GM23248 (cell line): ENCODE measurements around the gene MRPL37. TPM values are rescaled to one million over a fixed set of nuclear protein-coding genes. Genes with fewer than 3 reads are reported as not detected.

ENCODE experiments used
- DNase-seq: peaks from one replicate; pipeline ENCODE4 v3.0.0-alpha.2; 2015
- H2AFZ ChIP-seq: fragments of 200-600 bp; sonication (generic); 2 replicates; pipeline ENCODE4 v1.6.1; 2016; ENCODE audit warnings: antibody characterized with exemption
- H3F3A ChIP-seq: fragments of 200-600 bp; sonication (generic); 2 replicates; pipeline ENCODE4 v1.6.1; 2016; ENCODE audit warnings: mild to moderate bottlenecking, antibody characterized with exemption, mixed run types; ENCODE audit not compliant: insufficient read depth
- H3K27ac ChIP-seq: fragments of 200-600 bp; sonication (generic); 2 replicates; pipeline ENCODE4 v1.5.1; 2016; ENCODE audit warnings: mild to moderate bottlenecking
- H3K27me3 ChIP-seq: fragments of 200-600 bp; sonication (generic); replicated peaks from 2 replicates; pipeline ENCODE4 v1.6.1; 2016; ENCODE audit warnings: mild to moderate bottlenecking; ENCODE audit not compliant: insufficient read depth
- H3K36me3 ChIP-seq: fragments of 200-600 bp; sonication (generic); 2 replicates; pipeline ENCODE4 v1.6.1; 2016; ENCODE audit warnings: low read depth, mild to moderate bottlenecking
- H3K4me1 ChIP-seq: fragments of 200-600 bp; sonication (generic); 2 replicates; pipeline ENCODE4 v1.6.1; 2016; ENCODE audit warnings: mild to moderate bottlenecking; ENCODE audit not compliant: insufficient read depth
- H3K4me2 ChIP-seq: fragments of 200-600 bp; sonication (generic); one replicate; pipeline ENCODE4 v1.6.1; 2016; ENCODE audit warnings: mild to moderate bottlenecking; ENCODE audit not compliant: unreplicated experiment
- H3K4me3 ChIP-seq: fragments of 200-600 bp; sonication (generic); 2 replicates; pipeline ENCODE4 v1.5.1; 2016; ENCODE audit warnings: mild to moderate bottlenecking
- H3K79me2 ChIP-seq: fragments of 200-600 bp; sonication (generic); 2 replicates; pipeline ENCODE4 v1.6.1; 2016; ENCODE audit warnings: mild to moderate bottlenecking; ENCODE audit not compliant: insufficient read depth
- H3K9ac ChIP-seq: fragments of 200-600 bp; sonication (generic); 2 replicates; pipeline ENCODE4 v1.6.1; 2016; ENCODE audit warnings: mild to moderate bottlenecking
- H3K9me2 ChIP-seq: fragments of 200-600 bp; sonication (generic); 2 replicates; pipeline ENCODE4 v1.6.1; 2016; ENCODE audit warnings: mixed run types, mild to moderate bottlenecking, moderate library complexity; ENCODE audit not compliant: insufficient read depth
- H3K9me3 ChIP-seq: fragments of 200-600 bp; sonication (generic); one replicate; pipeline ENCODE4 v1.6.1; 2017; ENCODE audit warnings: low read depth
- H4K20me1 ChIP-seq: fragments of 200-600 bp; sonication (generic); 2 replicates; pipeline ENCODE4 v1.6.0; 2016; ENCODE audit not compliant: insufficient read depth
- EZH2 ChIP-seq: fragments of 200-600 bp; sonication (generic); IDR thresholded peaks from 2 replicates; pipeline ENCODE4 v1.6.1; 2018; ENCODE audit warnings: antibody characterized with exemption, mild to moderate bottlenecking; ENCODE audit not compliant: insufficient read depth, poor library complexity, severe bottlenecking
- EZH2phosphoT487 ChIP-seq: fragments of 200-600 bp; sonication (generic); IDR thresholded peaks from 2 replicates; pipeline ENCODE4 v1.6.1; 2018; ENCODE audit warnings: antibody characterized with exemption, moderate library complexity, mild to moderate bottlenecking, low read depth; ENCODE audit not compliant: insufficient read depth
- WGBS, 2 experiments: methylation state at CpG; one replicate each; pipeline ENCODE4 v1.1.6; 2015 to 2017; ENCODE audit warnings: low lambda C conversion rate in 2 of 2, low coverage in 1 of 2; ENCODE audit errors: missing lambda C conversion rate in 2 of 2; 5-methylcytosine and 5-hydroxymethylcytosine counted together
- in situ Hi-C: fragments of 300-500 bp; cut with MboI; formaldehyde crosslinking; loops from 2 replicates; pipeline ENCODE4 v1.15.0; 2020
- polyA plus RNA-seq: library from polyadenylated mRNA; unstranded; fragments of >200 nt; fragmentation: Nextera tagmentation; extraction: Ambion mirVana; gene quantifications from 2 replicates; pipeline ENCODE4 v1.2.1, GENCODE V29; 2016
- total RNA-seq: library from RNA; depleted of rRNA; stranded (reverse); fragments of >200 nt; shearing (Covaris generic); gene quantifications from 2 replicates; pipeline ENCODE4 v1.2.3, GENCODE V29; 2014

The MRPL37 gene
- total and polyA plus RNA-seq, 2 experiments from 2014 or later = 91.3 to 113 TPM

GRCh38 chr1:54176621-54177327 lies 23.2 kb upstream of the MRPL37 start:
- Histone ChIP-seq H2AFZ (no peak overlapping the region), H4K20me1 (no peaks in the 10 kb centered on the region), H3F3A (no peaks in the 10 kb centered on the region), H3K79me2 (no peaks in the 10 kb centered on the region), H3K9me3 (no peaks in the 10 kb centered on the region), H3K9ac (no peak overlapping the region), H3K27me3 (no peaks in the 10 kb centered on the region), H3K36me3 (no peaks in the 10 kb centered on the region), H3K4me1 (no peaks in the 10 kb centered on the region), H3K9me2 (no peaks in the 10 kb centered on the region), H3K27ac (no peak overlapping the region), H3K4me2 (no peak overlapping the region), H3K4me3 (no peak overlapping the region)
- no peak for DNase-seq
- in situ Hi-C loops = no loop called here
- WGBS, 2 experiments = 88 to 95% methylated on average over 6 of the region's 6 CpGs
- TF ChIP-seq EZH2phosphoT487 = no peak
- TF ChIP-seq EZH2 = no peak

- Histone ChIP-seq H3K4me1 (no peaks in the 10 kb centered on the region), H3K36me3 (no peaks in the 10 kb centered on the region), H3K9ac (no peak overlapping the region), H3K9me2 (no peaks in the 10 kb centered on the region), H3K9me3 (no peaks in the 10 kb centered on the region), H3K79me2 (no peaks in the 10 kb centered on the region), H3F3A (no peaks in the 10 kb centered on the region), H3K4me3 (no peak overlapping the region), H3K27ac (no peak overlapping the region), H3K4me2 (no peak overlapping the region), H4K20me1 (no peaks in the 10 kb centered on the region), H3K27me3 (no peaks in the 10 kb centered on the region), H2AFZ (no peak overlapping the region)
- no peak for DNase-seq
- no peak for TF ChIP-seq EZH2phosphoT487
- TF ChIP-seq EZH2 = no peak
- WGBS, 2 experiments = 86 to 93% methylated on average over 8 of the region's 8 CpGs
- in situ Hi-C loops = no loop called here
These were observed 22.2 kb upstream of the MRPL37 start for GRCh38 chr1:54177726-54178125.

- Histone ChIP-seq H3K4me2 (no peak overlapping the region), H3K4me3 (no peak overlapping the region), H3K27ac (no peak overlapping the region), H3K9me3 (no peaks in the 10 kb centered on the region), H3K4me1 (no peaks in the 10 kb centered on the region), H2AFZ (no peak overlapping the region), H3K9ac (no peak overlapping the region), H3K9me2 (no peaks in the 10 kb centered on the region), H3K27me3 (no peaks in the 10 kb centered on the region), H4K20me1 (no peaks in the 10 kb centered on the region), H3F3A (no peaks in the 10 kb centered on the region), H3K79me2 (no peaks in the 10 kb centered on the region), H3K36me3 (no peaks in the 10 kb centered on the region)
- 78 to 84% methylated on average over 9 of the region's 9 CpGs for WGBS, 2 experiments
- no peak for DNase-seq
- in situ Hi-C loops = no loop called here
- TF ChIP-seq EZH2phosphoT487 (no peak), EZH2 (no peak)
These were observed 21.5 kb upstream of the MRPL37 start for GRCh38 chr1:54178296-54179070.

- in situ Hi-C loops = no loop called here
- no peaks in the 10 kb centered on the region for H4K20me1 ChIP-seq
- H3K4me3 ChIP-seq = no peak overlapping the region
- no peaks in the 10 kb centered on the region for H3K27me3 ChIP-seq
- 79 to 87% methylated on average over 5 of the region's 5 CpGs for WGBS, 2 experiments
- H3K9ac ChIP-seq = no peak overlapping the region
- no peak for DNase-seq
- no peak overlapping the region for H2AFZ ChIP-seq
- no peaks in the 10 kb centered on the region for H3K9me2 ChIP-seq
- no peaks in the 10 kb centered on the region for H3F3A ChIP-seq
- H3K9me3 ChIP-seq = no peaks in the 10 kb centered on the region
- no peaks in the 10 kb centered on the region for H3K36me3 ChIP-seq
- no peak overlapping the region for H3K4me2 ChIP-seq
- H3K79me2 ChIP-seq = no peaks in the 10 kb centered on the region
- H3K27ac ChIP-seq = no peak overlapping the region
- no peaks in the 10 kb centered on the region for H3K4me1 ChIP-seq
- TF ChIP-seq EZH2phosphoT487 = no peak
- no peak for TF ChIP-seq EZH2
These were observed 19.1 kb upstream of the MRPL37 start for GRCh38 chr1:54180701-54181360.
